K562 (cell line): Measurements from ENCODE around the gene ADK. TPM values are rescaled to one million over a fixed set of nuclear protein-coding genes. Genes with fewer than 3 reads are reported as not detected.

Experiments
- ATAC-seq: fragments of 200-7000 bp; cut with Tn5 transposase; 3 replicates; pipeline ENCODE4 v1.9.1; 2020; ENCODE audit warnings: moderate library complexity
- BruUV-seq: library from RNA; stranded (reverse); fragments of 400-500 nt; replicated peaks from 2 replicates; lab custom pipeline; 2021; lab: Mats Ljungman, UMichigan
- CTCF ChIA-PET: fragments of 300-600 bp; formaldehyde crosslinking; extraction: SDS; loops from one replicate; lab custom pipeline; 2021; ENCODE audit warnings: low intra/inter-chr PET ratio; lab: Yijun Ruan, JAX
- POLR2A ChIA-PET: fragments of 300-600, 350-650 bp; sonication (Branson Sonifier 250); formaldehyde crosslinking; extraction: SDS; loops from one replicate; lab custom pipeline; 2021; ENCODE audit warnings: antibody characterized with exemption, inconsistent platforms; lab: Yijun Ruan, JAX
- DNase-seq, 4 experiments: peaks; one replicate each; pipeline versions ENCODE4 v3.0.0 to v3.0.0-alpha.2; 2011 to 2018; ENCODE audit warnings: low spot score in 3 of 4, mixed read lengths in 3 of 4; ENCODE audit errors: extremely low read depth in 1 of 4
- FAIRE-seq: peaks from 2 replicates; lab custom pipeline; 2011; peaks lifted over from hg19 to GRCh38; lab: Jason Lieb, UNC
- H2AFZ ChIP-seq: 2 replicates; pipeline ENCODE4 v1.6.0; 2011; ENCODE audit warnings: low read depth, low read length, control low read depth, inconsistent platforms
- H3K27ac ChIP-seq: fragments of 200-600 bp; 3 replicates; pipeline ENCODE4 v1.8.0; 2011; ENCODE audit warnings: low read depth, mild to moderate bottlenecking, control low read depth, inconsistent platforms, low read length, moderate library complexity, mixed read lengths; ENCODE audit errors: extremely low read depth
- H3K27me3 ChIP-seq, 2 experiments: fragments of 300-600 bp in 1 of 2; 2 replicates in 1 of 2; 3 replicates in 1 of 2; pipeline versions ENCODE4 v1.6.0 to v1.8.0; 2011; ENCODE audit warnings: inconsistent platforms in 2 of 2, low read length in 2 of 2, mild to moderate bottlenecking in 1 of 2, mixed read lengths in 1 of 2, moderate library complexity in 1 of 2; ENCODE audit not compliant: control insufficient read depth in 2 of 2, insufficient read depth in 2 of 2
- H3K36me3 ChIP-seq: fragments of 300-600 bp; 3 replicates; pipeline ENCODE4 v1.8.0; 2011; ENCODE audit warnings: mild to moderate bottlenecking, low read length, inconsistent platforms; ENCODE audit not compliant: control insufficient read depth, insufficient read depth
- H3K4me1 ChIP-seq, 2 experiments: fragments of 200-600 bp in 1 of 2; replicated peaks in 1 of 2; 2 replicates in 1 of 2; 3 replicates in 1 of 2; pipeline versions ENCODE4 v1.5.1 to v1.8.0; 2011; ENCODE audit warnings: inconsistent platforms in 2 of 2, low read length in 2 of 2, mild to moderate bottlenecking in 1 of 2, mixed read lengths in 1 of 2, moderate library complexity in 1 of 2; ENCODE audit not compliant: control insufficient read depth in 2 of 2, insufficient read depth in 2 of 2
- H3K4me2 ChIP-seq: 2 replicates; pipeline ENCODE4 v1.6.1; 2011; ENCODE audit warnings: low read length, control low read depth, inconsistent platforms, mixed read lengths; ENCODE audit not compliant: insufficient read depth
- H3K4me3 ChIP-seq: fragments of 200-600 bp; sonication (generic), shearing (Covaris generic); 2 replicates; pipeline ENCODE4 v1.5.1; 2016; ENCODE audit warnings: control low read depth, inconsistent platforms
- H3K79me2 ChIP-seq: fragments of 200-600 bp; 3 replicates; pipeline ENCODE4 v1.8.0; 2011; ENCODE audit warnings: low read length, inconsistent platforms; ENCODE audit not compliant: control insufficient read depth, insufficient read depth
- H3K9ac ChIP-seq, 2 experiments: 2 replicates each; pipeline versions ENCODE4 v1.6.0 to v1.6.1; 2011; ENCODE audit warnings: low read depth in 2 of 2, low read length in 2 of 2, control low read depth in 1 of 2, inconsistent platforms in 1 of 2, mild to moderate bottlenecking in 1 of 2, mixed read lengths in 1 of 2; ENCODE audit not compliant: insufficient read depth in 1 of 2
- H3K9me1 ChIP-seq: one replicate; pipeline ENCODE4 v1.6.0; 2011; ENCODE audit warnings: inconsistent platforms, mild to moderate bottlenecking, low read length, moderate library complexity; ENCODE audit not compliant: control insufficient read depth, insufficient read depth
- H3K9me3 ChIP-seq: replicated peaks from 2 replicates; pipeline ENCODE4 v1.5.1; 2011; ENCODE audit warnings: low read depth, low read length, inconsistent platforms; ENCODE audit not compliant: control insufficient read depth, insufficient read depth
- H4K20me1 ChIP-seq: replicated peaks from 2 replicates; pipeline ENCODE4 v1.6.1; 2011; ENCODE audit warnings: low read length, inconsistent platforms, mixed read lengths; ENCODE audit not compliant: control insufficient read depth, insufficient read depth
- CC2D1A ChIP-seq: fragments of 450-650 bp; IDR thresholded peaks from 2 replicates; pipeline ENCODE4 v1.6.1; 2017; ENCODE audit warnings: mild to moderate bottlenecking
- JUN ChIP-seq, 2 experiments: sonication (generic) in 1 of 2; formaldehyde crosslinking in 1 of 2; IDR thresholded peaks; 2 replicates each; pipeline versions ENCODE4 v1.6.1 to v1.8.0; 2012 to 2022; ENCODE audit warnings: borderline replicate concordance in 2 of 2, mild to moderate bottlenecking in 2 of 2, improper control_type of control experiment in 1 of 2, low read depth in 1 of 2, low read length in 1 of 2, missing genetic modification reagents in 1 of 2
- PHTF2 ChIP-seq: fragments of 250-450 bp; sonication (Bioruptor Pico); IDR thresholded peaks from 2 replicates; pipeline ENCODE4 v1.5.0; 2021; ENCODE audit warnings: mild to moderate bottlenecking
- ZNF445 ChIP-seq: fragments of 250-450 bp; sonication (Bioruptor Pico); IDR thresholded peaks from 2 replicates; pipeline ENCODE4 v1.4.0; 2020; ENCODE audit warnings: low read depth, mild to moderate bottlenecking, moderate library complexity
- ZNF583 ChIP-seq: fragments of 250-450 bp; sonication (Bioruptor Pico); IDR thresholded peaks from 2 replicates; pipeline ENCODE4 v1.4.0; 2020
- in situ Hi-C: fragments of 300-500 bp; cut with MboI; formaldehyde crosslinking; loops from 4 replicates; pipeline ENCODE4 v1.15.0; 2018; ENCODE audit warnings: inconsistent platforms, mixed read lengths
- intact Hi-C: fragments of 100-400 bp; cut with micrococcal nuclease; formaldehyde crosslinking; loops from 2 replicates; pipeline ENCODE4 v1.14.2; 2022
- polyA plus RNA-seq, 8 experiments: library from polyadenylated mRNA; depleted of rRNA in 4 of 8; stranded (reverse) in 5 of 8; unstranded in 3 of 8; fragments of >200 nt; fragmentation: Nextera tagmentation in 2 of 8; fragmentation: Illumina TruSeq in 1 of 8; extraction: Ambion mirVana in 2 of 8; extraction: Trizol in 1 of 8; gene quantifications; 2 replicates each; pipeline versions ENCODE4 v1.2.1 to v1.2.3, GENCODE V29; 2011 to 2014; ENCODE audit warnings: inconsistent platforms in 1 of 8, missing spikeins in 1 of 8
- total RNA-seq, 7 experiments: library from RNA; depleted of rRNA in 6 of 7; stranded (reverse); fragments of >200 nt in 6 of 7; fragmentation: Illumina TruSeq in 2 of 7; extraction: Trizol in 2 of 7; gene quantifications; 2 replicates each; pipeline versions ENCODE4 v1.2.1 to v1.2.3, GENCODE V29; 2011 to 2021; ENCODE audit warnings: low replicate concordance in 1 of 7
- TF ChIP-seq, protein P1 (sequence below): sonication (generic); formaldehyde crosslinking; IDR thresholded peaks from 2 replicates; pipeline ENCODE4 v1.8.1; 2023; ENCODE audit warnings: mild to moderate bottlenecking, missing genetic modification reagents
- TF ChIP-seq, protein P2 (sequence below): fragments of 250-450 bp; sonication (Bioruptor Pico); IDR thresholded peaks from 2 replicates; pipeline ENCODE4 v1.4.0; 2020; ENCODE audit warnings: borderline replicate concordance
- TF ChIP-seq, protein P3 (sequence below), 2 experiments: fragments of 150-350 bp in 1 of 2; IDR thresholded peaks; 2 replicates each; pipeline ENCODE4 v1.6.1; 2012 to 2016; ENCODE audit warnings: low read depth in 2 of 2, low read length in 2 of 2, mild to moderate bottlenecking in 1 of 2, moderate library complexity in 1 of 2
- TF ChIP-seq, protein P4 (sequence below): fragments of 450-650 bp; IDR thresholded peaks from 2 replicates; pipeline ENCODE4 v1.6.1; 2016; ENCODE audit warnings: mild to moderate bottlenecking

ADK gene
- total and polyA plus RNA-seq, 9 of the 15 experiments (the other 6 are each of a cell fraction or from before 2014, with no cell fraction given) = 54.2 to 97.8 (median 73.6) TPM

DNA sequence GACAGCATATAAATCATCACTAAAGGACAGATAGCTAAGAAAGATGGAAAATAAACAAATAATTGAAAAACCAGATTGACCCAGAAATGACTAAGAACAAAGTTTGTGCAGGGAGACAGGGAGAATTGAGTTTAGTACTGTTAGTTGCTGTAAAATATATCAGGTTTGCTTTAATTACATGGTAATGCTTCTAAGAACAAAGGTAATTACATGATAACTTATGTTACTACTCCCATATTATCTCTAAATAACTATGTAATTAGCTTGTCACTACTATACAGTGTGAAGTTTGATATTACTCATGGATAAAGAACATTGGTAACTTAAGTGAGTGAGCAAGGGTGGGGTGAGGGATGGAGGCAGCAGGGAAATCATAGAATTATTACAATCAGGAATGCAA lies 540.1 kb downstream of the ADK start:
- H3K79me2 ChIP-seq = no peaks in the 10 kb centered on the region
- H3K27me3 ChIP-seq = no peaks in the 10 kb centered on the region
- intact Hi-C loops (no loop called here), in situ Hi-C loops (no loop called here)
- no peaks in the 10 kb centered on the region for H4K20me1 ChIP-seq
- ATAC-seq (no peak), DNase-seq (no peak), FAIRE-seq (no peak)
- BruUV-seq = no TSS peak
- H3K9me1 ChIP-seq = no peaks in the 10 kb centered on the region
- no peaks in the 10 kb centered on the region for H3K4me1 ChIP-seq
- H2AFZ ChIP-seq = no peak overlapping the region
- H3K27ac ChIP-seq = no peak overlapping the region
- H3K9me3 ChIP-seq = no peaks in the 10 kb centered on the region
- peaks cover 6% of the 10 kb centered on the region; the same call in 1 of the 3 replicates for H3K36me3 ChIP-seq
- CTCF ChIA-PET = no interaction called here
- no peak overlapping the region for H3K9ac ChIP-seq
- no peak overlapping the region for H3K4me2 ChIP-seq
- no peak overlapping the region for H3K4me3 ChIP-seq
- POLR2A ChIA-PET = interaction anchor here (1.3 kb wide), 1 partner anchor 9 kb away, joined by 5 read pairs; no protein-coding TSS in a partner anchor
- TF ChIP-seq ZNF583 (CRISPR knock-in tag) (no peak), PHTF2 (CRISPR knock-in tag) (no peak), JUN (IDR thresholded peaks at IDR 0.05; ENCODE audit: borderline replicate concordance, low read depth, low read length) (no peak), JUN (CRISPR knock-in tag; IDR thresholded peaks at IDR 0.05; ENCODE audit: borderline replicate concordance) (no peak), ZNF445 (no peak), CC2D1A (no peak)
- TF ChIP-seq, protein P1, sequence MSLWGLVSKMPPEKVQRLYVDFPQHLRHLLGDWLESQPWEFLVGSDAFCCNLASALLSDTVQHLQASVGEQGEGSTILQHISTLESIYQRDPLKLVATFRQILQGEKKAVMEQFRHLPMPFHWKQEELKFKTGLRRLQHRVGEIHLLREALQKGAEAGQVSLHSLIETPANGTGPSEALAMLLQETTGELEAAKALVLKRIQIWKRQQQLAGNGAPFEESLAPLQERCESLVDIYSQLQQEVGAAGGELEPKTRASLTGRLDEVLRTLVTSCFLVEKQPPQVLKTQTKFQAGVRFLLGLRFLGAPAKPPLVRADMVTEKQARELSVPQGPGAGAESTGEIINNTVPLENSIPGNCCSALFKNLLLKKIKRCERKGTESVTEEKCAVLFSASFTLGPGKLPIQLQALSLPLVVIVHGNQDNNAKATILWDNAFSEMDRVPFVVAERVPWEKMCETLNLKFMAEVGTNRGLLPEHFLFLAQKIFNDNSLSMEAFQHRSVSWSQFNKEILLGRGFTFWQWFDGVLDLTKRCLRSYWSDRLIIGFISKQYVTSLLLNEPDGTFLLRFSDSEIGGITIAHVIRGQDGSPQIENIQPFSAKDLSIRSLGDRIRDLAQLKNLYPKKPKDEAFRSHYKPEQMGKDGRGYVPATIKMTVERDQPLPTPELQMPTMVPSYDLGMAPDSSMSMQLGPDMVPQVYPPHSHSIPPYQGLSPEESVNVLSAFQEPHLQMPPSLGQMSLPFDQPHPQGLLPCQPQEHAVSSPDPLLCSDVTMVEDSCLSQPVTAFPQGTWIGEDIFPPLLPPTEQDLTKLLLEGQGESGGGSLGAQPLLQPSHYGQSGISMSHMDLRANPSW = no peak
- TF ChIP-seq, protein P2, sequence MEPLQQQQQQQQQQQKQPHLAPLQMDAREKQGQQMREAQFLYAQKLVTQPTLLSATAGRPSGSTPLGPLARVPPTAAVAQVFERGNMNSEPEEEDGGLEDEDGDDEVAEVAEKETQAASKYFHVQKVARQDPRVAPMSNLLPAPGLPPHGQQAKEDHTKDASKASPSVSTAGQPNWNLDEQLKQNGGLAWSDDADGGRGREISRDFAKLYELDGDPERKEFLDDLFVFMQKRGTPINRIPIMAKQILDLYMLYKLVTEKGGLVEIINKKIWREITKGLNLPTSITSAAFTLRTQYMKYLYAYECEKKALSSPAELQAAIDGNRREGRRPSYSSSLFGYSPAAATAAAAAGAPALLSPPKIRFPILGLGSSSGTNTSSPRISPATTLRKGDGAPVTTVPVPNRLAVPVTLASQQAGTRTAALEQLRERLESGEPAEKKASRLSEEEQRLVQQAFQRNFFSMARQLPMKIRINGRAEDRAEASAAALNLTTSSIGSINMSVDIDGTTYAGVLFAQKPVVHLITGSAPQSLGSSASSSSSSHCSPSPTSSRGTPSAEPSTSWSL (CRISPR knock-in tag) = no peak
- TF ChIP-seq, protein P3, sequence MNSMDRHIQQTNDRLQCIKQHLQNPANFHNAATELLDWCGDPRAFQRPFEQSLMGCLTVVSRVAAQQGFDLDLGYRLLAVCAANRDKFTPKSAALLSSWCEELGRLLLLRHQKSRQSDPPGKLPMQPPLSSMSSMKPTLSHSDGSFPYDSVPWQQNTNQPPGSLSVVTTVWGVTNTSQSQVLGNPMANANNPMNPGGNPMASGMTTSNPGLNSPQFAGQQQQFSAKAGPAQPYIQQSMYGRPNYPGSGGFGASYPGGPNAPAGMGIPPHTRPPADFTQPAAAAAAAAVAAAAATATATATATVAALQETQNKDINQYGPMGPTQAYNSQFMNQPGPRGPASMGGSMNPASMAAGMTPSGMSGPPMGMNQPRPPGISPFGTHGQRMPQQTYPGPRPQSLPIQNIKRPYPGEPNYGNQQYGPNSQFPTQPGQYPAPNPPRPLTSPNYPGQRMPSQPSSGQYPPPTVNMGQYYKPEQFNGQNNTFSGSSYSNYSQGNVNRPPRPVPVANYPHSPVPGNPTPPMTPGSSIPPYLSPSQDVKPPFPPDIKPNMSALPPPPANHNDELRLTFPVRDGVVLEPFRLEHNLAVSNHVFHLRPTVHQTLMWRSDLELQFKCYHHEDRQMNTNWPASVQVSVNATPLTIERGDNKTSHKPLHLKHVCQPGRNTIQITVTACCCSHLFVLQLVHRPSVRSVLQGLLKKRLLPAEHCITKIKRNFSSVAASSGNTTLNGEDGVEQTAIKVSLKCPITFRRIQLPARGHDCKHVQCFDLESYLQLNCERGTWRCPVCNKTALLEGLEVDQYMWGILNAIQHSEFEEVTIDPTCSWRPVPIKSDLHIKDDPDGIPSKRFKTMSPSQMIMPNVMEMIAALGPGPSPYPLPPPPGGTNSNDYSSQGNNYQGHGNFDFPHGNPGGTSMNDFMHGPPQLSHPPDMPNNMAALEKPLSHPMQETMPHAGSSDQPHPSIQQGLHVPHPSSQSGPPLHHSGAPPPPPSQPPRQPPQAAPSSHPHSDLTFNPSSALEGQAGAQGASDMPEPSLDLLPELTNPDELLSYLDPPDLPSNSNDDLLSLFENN (IDR thresholded peaks at IDR 0.05; ENCODE audit: low read depth in 2 of 2, low read length in 2 of 2) = no peak
- TF ChIP-seq, protein P4, sequence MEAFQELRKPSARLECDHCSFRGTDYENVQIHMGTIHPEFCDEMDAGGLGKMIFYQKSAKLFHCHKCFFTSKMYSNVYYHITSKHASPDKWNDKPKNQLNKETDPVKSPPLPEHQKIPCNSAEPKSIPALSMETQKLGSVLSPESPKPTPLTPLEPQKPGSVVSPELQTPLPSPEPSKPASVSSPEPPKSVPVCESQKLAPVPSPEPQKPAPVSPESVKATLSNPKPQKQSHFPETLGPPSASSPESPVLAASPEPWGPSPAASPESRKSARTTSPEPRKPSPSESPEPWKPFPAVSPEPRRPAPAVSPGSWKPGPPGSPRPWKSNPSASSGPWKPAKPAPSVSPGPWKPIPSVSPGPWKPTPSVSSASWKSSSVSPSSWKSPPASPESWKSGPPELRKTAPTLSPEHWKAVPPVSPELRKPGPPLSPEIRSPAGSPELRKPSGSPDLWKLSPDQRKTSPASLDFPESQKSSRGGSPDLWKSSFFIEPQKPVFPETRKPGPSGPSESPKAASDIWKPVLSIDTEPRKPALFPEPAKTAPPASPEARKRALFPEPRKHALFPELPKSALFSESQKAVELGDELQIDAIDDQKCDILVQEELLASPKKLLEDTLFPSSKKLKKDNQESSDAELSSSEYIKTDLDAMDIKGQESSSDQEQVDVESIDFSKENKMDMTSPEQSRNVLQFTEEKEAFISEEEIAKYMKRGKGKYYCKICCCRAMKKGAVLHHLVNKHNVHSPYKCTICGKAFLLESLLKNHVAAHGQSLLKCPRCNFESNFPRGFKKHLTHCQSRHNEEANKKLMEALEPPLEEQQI = no peak
